Breast epithelium (tissue), 4 donors: ENCODE measurements around the gene CSRNP3. TPM values are rescaled to one million over a fixed set of nuclear protein-coding genes. Genes with fewer than 3 reads are reported as not detected.

Experiments
- DNase-seq, 2 donors: peaks; one replicate each; pipeline ENCODE4 v3.0.0-alpha.2; 2019; ENCODE audit warnings: low spot score in 2 of 2
- H3K27ac ChIP-seq, 2 donors: fragments of 200-600 bp; sonication (generic) in 1 of 2; one replicate each; pipeline ENCODE4 v1.5.1; 2016 to 2019; ENCODE audit warnings: mild to moderate bottlenecking in 1 of 2
- H3K27me3 ChIP-seq, 2 donors: fragments of 200-600 bp; sonication (generic) in 1 of 2; one replicate each; pipeline versions ENCODE4 v1.5.1 to v1.6.0; 2017 to 2019; ENCODE audit warnings: control low read depth in 1 of 2, mild to moderate bottlenecking in 1 of 2
- H3K36me3 ChIP-seq: fragments of 200-600 bp; one replicate; pipeline ENCODE4 v1.5.1; 2019
- H3K4me1 ChIP-seq, 2 donors: fragments of 200-600 bp; sonication (generic); one replicate each; pipeline ENCODE4 v1.5.1; 2016 to 2019; ENCODE audit warnings: control low read depth in 1 of 2
- H3K4me3 ChIP-seq, 3 donors: fragments of 200-600 bp; sonication (generic); 1 replicate in 2 of 3; 2 replicates in 1 of 3; pipeline ENCODE4 v1.5.1; 2016 to 2019; ENCODE audit warnings: mild to moderate bottlenecking in 3 of 3, moderate library complexity in 2 of 3
- H3K9me3 ChIP-seq, 2 donors: fragments of 200-600 bp; sonication (generic) in 1 of 2; one replicate each; pipeline ENCODE4 v1.5.1; 2016 to 2019; ENCODE audit warnings: control low read depth in 1 of 2
- CTCF ChIP-seq, 3 donors: fragments of 450-650 bp; IDR thresholded peaks; one replicate each; pipeline ENCODE4 v1.5.1; 2016 to 2017; ENCODE audit warnings: antibody characterized with exemption in 3 of 3, mild to moderate bottlenecking in 3 of 3, moderate library complexity in 3 of 3
- POLR2A ChIP-seq: fragments of 450-650 bp; IDR thresholded peaks from one replicate; pipeline ENCODE4 v1.6.1; 2016; ENCODE audit warnings: antibody characterized with exemption, mild to moderate bottlenecking, moderate library complexity
- POLR2AphosphoS5 ChIP-seq, 3 donors: sonication (generic); formaldehyde crosslinking; IDR thresholded peaks; one replicate each; pipeline ENCODE4 v1.6.1; 2017; ENCODE audit warnings: antibody characterized with exemption in 3 of 3
- intact Hi-C: fragments of 100-400 bp; cut with DNase I; formaldehyde crosslinking; loops from one replicate; pipeline ENCODE4 v1.15.1; 2023; ENCODE audit warnings: low total_unique reads
- total RNA-seq, 3 donors: library from RNA; depleted of rRNA; stranded (reverse); fragments of >200 nt; gene quantifications; one replicate each; pipeline ENCODE4 v1.1.0, GENCODE V29; 2016

The CSRNP3 gene
- total RNA-seq, 3 donors from 2014 or later = 1.4 to 10.0 (median 2.0) TPM

DNA sequence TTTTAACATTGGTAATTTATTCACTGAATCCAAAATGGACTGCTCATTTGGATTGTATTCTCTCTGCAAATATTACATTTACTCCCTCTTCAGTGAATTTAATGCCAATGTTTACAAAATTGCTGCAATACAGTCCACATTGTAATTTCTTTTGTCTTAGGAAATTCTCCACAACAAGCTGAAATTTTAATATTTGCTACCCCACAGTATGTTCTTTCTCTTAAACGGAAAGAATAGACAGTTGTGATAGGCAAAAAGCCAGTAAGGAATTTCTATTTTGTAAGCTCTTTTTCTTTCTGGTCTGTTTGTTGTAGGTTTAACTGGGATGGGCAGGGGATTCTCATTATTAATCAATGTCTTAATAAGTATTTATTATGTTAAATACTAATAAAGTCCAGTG is 92.0 kb downstream of the CSRNP3 start:
- Histone ChIP-seq H3K9me3 (no peaks in the 10 kb centered on the region), H3K36me3 (no peaks in the 10 kb centered on the region), H3K4me1 (no peaks in the 10 kb centered on the region), H3K27me3 (no peaks in the 10 kb centered on the region), H3K4me3 (no peak overlapping the region), H3K27ac (no peak overlapping the region)
- no peak for DNase-seq
- TF ChIP-seq POLR2AphosphoS5 (IDR thresholded peaks at IDR 0.05) (no peak), CTCF (IDR thresholded peaks at IDR 0.05) (no peak), POLR2A (no peak)
- intact Hi-C loops = no loop called here

DNA sequence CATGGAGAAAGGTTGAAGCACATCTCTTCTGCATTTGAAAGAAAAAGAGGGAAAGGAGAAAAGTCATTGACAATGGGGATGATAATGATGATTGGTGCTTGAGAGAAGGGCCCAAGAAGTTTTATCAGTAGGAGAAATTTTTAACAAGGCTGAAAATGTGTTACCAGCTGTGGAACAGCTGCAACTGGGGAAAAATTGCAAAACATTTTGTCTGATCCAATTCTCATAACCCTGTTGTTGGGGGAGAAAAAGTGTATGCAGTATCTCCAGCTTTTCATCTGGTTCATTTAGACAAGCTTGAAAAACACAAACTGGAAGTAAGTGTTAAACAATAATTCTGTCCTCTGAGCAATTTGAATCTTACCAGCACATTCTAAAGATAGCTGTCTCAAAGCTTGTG is 92.7 kb downstream of the CSRNP3 start:
- Histone ChIP-seq H3K36me3 (no peaks in the 10 kb centered on the region), H3K4me1 (no peaks in the 10 kb centered on the region), H3K27ac (no peak overlapping the region), H3K27me3 (no peaks in the 10 kb centered on the region), H3K9me3 (no peaks in the 10 kb centered on the region), H3K4me3 (no peak overlapping the region)
- TF ChIP-seq POLR2A (no peak), POLR2AphosphoS5 (IDR thresholded peaks at IDR 0.05) (no peak), CTCF (IDR thresholded peaks at IDR 0.05) (no peak)
- no peak for DNase-seq
- intact Hi-C loops = no loop called here

GRCh38 chr2:165563468-165564225 is 94.1 kb downstream of the CSRNP3 start:
- no peak for DNase-seq
- TF ChIP-seq CTCF (IDR thresholded peaks at IDR 0.05) (no peak), POLR2A (no peak), POLR2AphosphoS5 (IDR thresholded peaks at IDR 0.05) (no peak)
- H3K4me3 ChIP-seq = no peak overlapping the region
- H3K4me1 ChIP-seq = no peaks in the 10 kb centered on the region
- no peaks in the 10 kb centered on the region for H3K36me3 ChIP-seq
- H3K9me3 ChIP-seq = no peaks in the 10 kb centered on the region
- H3K27ac ChIP-seq = no peak overlapping the region
- no peaks in the 10 kb centered on the region for H3K27me3 ChIP-seq
- intact Hi-C loops = no loop called here

- Histone ChIP-seq H3K27ac (no peak overlapping the region), H3K27me3 (no peaks in the 10 kb centered on the region), H3K36me3 (no peaks in the 10 kb centered on the region), H3K4me1 (no peaks in the 10 kb centered on the region), H3K4me3 (no peak overlapping the region), H3K9me3 (no peaks in the 10 kb centered on the region)
- intact Hi-C loops = no loop called here
- DNase-seq = no peak
- TF ChIP-seq CTCF (IDR thresholded peaks at IDR 0.05) = no peak
- TF ChIP-seq POLR2A = no peak
- TF ChIP-seq POLR2AphosphoS5 (IDR thresholded peaks at IDR 0.05) = no peak
Observed at GRCh38 chr2:165566008-165566407, 96.5 kb downstream of the CSRNP3 start.

GRCh38 chr2:165567273-165567672 is 97.8 kb downstream of the CSRNP3 start:
- TF ChIP-seq POLR2AphosphoS5 (IDR thresholded peaks at IDR 0.05) (no peak), CTCF (IDR thresholded peaks at IDR 0.05) (no peak), POLR2A (no peak)
- no peak overlapping the region for H3K4me3 ChIP-seq
- H3K4me1 ChIP-seq = no peaks in the 10 kb centered on the region
- intact Hi-C loops = no loop called here
- no peaks in the 10 kb centered on the region for H3K36me3 ChIP-seq
- H3K27me3 ChIP-seq = no peaks in the 10 kb centered on the region
- no peak for DNase-seq
- no peak overlapping the region for H3K27ac ChIP-seq
- no peaks in the 10 kb centered on the region for H3K9me3 ChIP-seq
